Heart left ventricle (tissue), 13 donors: ENCODE results near the gene GRIK5.

Experiments used
- POLR2A ChIP-seq, 2 donors: fragments of 450-650 bp; IDR thresholded peaks; one replicate each; pipeline ENCODE4 v1.6.1; 2017; ENCODE audit warnings: antibody characterized with exemption in 2 of 2, mild to moderate bottlenecking in 2 of 2, moderate library complexity in 2 of 2
- TF ChIP-seq, protein P1 (sequence below), 12 donors: fragments of 200-600 bp; sonication (generic) in 4 of 12; IDR thresholded peaks; one replicate each; pipeline versions ENCODE4 v1.5.0 to v1.8.0; 2018 to 2022; ENCODE audit warnings: antibody characterized with exemption in 12 of 12, mild to moderate bottlenecking in 5 of 12
- donor health status: ischemic (EF 13 %, LVEDD 7.1; RV severe dilation, severe dysfunction).
- donor health status: DM: no; HTN: yes; CAD: no.
- donor health status: DM: no; HTN: no; CAD: no.
- donor health status: ischemic (EF 25% LVEDD 6.9; RV normal size, moderate dysfunction).
- donor health status: ischemic (EF 25% LVEDD 5.7; RV mildly dilated, moderate dysfunction).
- donor health status: ischemic (EF 35%, LVEDD 5.7; RV mildly dilated, moderate dysfunction).
- donor health status: nonischemic (EF 11% LVEDD 7.7; RV severe dilation, severe dysfunction).
- donor health status: DM: yes; HTN: yes; CAD: no.
- donor health status: PGD.
- donor health status: ischemic (EF 29% LVEDD 5.4; RV normal size, mild dysfunction).
- donor health status: nonischemic (EF 23%, LVEDD 6.1; RV moderate dilation, normal function).

DNA sequence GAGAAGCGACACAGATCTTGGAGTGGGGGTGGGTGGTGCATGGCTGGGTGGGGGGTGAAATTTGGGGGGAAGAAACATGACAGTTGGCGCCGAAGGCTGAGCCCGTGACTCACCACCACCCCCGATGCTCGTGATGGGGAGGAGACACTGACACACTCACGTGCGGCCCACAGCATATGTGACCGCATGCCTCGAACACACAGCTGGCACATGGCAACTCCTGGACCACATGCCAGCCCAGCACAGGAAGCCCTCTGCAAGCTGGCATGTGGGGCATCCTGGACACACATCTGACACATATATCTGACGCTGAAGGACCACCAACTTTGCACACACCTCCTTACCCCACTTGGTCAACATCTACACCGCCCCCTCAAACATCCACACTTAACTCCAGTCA, 1.2 kb upstream of the GRIK5 start:
- TF ChIP-seq, protein P1, sequence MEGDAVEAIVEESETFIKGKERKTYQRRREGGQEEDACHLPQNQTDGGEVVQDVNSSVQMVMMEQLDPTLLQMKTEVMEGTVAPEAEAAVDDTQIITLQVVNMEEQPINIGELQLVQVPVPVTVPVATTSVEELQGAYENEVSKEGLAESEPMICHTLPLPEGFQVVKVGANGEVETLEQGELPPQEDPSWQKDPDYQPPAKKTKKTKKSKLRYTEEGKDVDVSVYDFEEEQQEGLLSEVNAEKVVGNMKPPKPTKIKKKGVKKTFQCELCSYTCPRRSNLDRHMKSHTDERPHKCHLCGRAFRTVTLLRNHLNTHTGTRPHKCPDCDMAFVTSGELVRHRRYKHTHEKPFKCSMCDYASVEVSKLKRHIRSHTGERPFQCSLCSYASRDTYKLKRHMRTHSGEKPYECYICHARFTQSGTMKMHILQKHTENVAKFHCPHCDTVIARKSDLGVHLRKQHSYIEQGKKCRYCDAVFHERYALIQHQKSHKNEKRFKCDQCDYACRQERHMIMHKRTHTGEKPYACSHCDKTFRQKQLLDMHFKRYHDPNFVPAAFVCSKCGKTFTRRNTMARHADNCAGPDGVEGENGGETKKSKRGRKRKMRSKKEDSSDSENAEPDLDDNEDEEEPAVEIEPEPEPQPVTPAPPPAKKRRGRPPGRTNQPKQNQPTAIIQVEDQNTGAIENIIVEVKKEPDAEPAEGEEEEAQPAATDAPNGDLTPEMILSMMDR (IDR thresholded peaks at IDR 0.05), result no peak
- no peak for TF ChIP-seq POLR2A (IDR thresholded peaks at IDR 0.05)
